Measurements from ENCODE around the gene HADH. TPM values are rescaled to one million over a fixed set of nuclear protein-coding genes. Genes with fewer than 3 reads are reported as not detected.

Gene HADH
- total and polyA plus RNA-seq, 12 donors, result 24.5 to 123 (median 68.8) TPM

DNA sequence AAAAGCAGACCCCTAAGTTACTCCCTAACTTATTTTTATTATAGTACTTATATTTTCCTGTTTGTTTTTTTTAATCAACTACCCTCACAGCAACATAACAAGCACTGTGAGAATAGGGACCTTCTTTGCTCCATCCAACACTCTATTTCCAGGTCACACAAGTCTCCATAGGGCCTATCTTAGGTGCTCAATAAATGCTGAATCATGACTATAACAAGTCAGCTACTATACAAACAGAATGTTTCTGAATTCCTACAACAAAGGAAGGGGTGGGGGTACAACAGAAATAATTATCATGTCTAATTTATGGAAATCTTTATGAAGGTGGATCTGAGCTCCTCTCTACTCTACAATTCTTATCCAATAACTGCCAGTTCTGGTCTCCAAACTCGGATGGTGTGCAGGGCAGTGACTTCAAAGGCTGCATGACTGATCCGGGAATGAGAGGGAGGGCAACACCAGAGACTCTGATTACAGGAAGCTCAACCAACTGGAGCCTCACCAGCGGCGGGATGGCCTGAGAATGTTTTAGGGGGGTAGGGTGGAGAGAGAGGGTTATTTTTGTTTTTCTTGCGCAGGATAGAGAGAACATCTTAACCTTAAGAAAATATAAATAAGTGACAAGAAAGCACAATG lies 71.1 kb downstream of the HADH start:
- TF ChIP-seq POLR2A (IDR thresholded peaks at IDR 0.05), result no peak
- TF ChIP-seq, protein P1, sequence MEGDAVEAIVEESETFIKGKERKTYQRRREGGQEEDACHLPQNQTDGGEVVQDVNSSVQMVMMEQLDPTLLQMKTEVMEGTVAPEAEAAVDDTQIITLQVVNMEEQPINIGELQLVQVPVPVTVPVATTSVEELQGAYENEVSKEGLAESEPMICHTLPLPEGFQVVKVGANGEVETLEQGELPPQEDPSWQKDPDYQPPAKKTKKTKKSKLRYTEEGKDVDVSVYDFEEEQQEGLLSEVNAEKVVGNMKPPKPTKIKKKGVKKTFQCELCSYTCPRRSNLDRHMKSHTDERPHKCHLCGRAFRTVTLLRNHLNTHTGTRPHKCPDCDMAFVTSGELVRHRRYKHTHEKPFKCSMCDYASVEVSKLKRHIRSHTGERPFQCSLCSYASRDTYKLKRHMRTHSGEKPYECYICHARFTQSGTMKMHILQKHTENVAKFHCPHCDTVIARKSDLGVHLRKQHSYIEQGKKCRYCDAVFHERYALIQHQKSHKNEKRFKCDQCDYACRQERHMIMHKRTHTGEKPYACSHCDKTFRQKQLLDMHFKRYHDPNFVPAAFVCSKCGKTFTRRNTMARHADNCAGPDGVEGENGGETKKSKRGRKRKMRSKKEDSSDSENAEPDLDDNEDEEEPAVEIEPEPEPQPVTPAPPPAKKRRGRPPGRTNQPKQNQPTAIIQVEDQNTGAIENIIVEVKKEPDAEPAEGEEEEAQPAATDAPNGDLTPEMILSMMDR (IDR thresholded peaks at IDR 0.05), result no peak
- 61 to 66% (median 61%) methylated on average over 5 of the region's 5 CpGs for WGBS, 4 donors
- Histone ChIP-seq H3K27ac (no peak overlapping the region), H3K4me3 (no peak overlapping the region), H3K36me3 (replicated peaks in 1 of 2) (no peaks in the 10 kb centered on the region), H3K27me3 (no peaks in the 10 kb centered on the region), H3K4me1 (replicated peaks in 1 of 2) (no peaks in the 10 kb centered on the region), H3K9me3 (replicated peaks in 1 of 3) (no peaks in the 10 kb centered on the region)
- no peak for DNase-seq
- intact Hi-C loops (cut with DNase I), result no loop called here

GRCh38 chr4:108068442-108068841 lies 78.8 kb downstream of the HADH start:
- H3K4me1 ChIP-seq (replicated peaks in 1 of 2), result no peaks in the 10 kb centered on the region
- no peak for DNase-seq
- TF ChIP-seq, protein P1 (IDR thresholded peaks at IDR 0.05), result no peak
- TF ChIP-seq POLR2A (IDR thresholded peaks at IDR 0.05), result no peak
- H3K36me3 ChIP-seq (replicated peaks in 1 of 2), result no peaks in the 10 kb centered on the region
- H3K4me3 ChIP-seq, result no peak overlapping the region
- H3K27ac ChIP-seq, result no peak overlapping the region
- H3K27me3 ChIP-seq, result no peaks in the 10 kb centered on the region
- no peaks in the 10 kb centered on the region for H3K9me3 ChIP-seq (replicated peaks in 1 of 3)
- intact Hi-C loops (cut with DNase I), result no loop called here

GRCh38 chr4:108070775-108071174 lies 81.1 kb downstream of the HADH start:
- H3K4me1 ChIP-seq (replicated peaks in 1 of 2), result no peaks in the 10 kb centered on the region
- no peaks in the 10 kb centered on the region for H3K36me3 ChIP-seq (replicated peaks in 1 of 2)
- H3K27me3 ChIP-seq, result no peaks in the 10 kb centered on the region
- intact Hi-C loops (cut with DNase I), result no loop called here
- WGBS, 4 donors, result 83 to 93% (median 90%) methylated on average over 1 of the region's 1 CpG
- TF ChIP-seq, protein P1 (IDR thresholded peaks at IDR 0.05), result no peak
- no peak for TF ChIP-seq POLR2A (IDR thresholded peaks at IDR 0.05)
- H3K27ac ChIP-seq, result no peak overlapping the region
- no peak for DNase-seq
- no peak overlapping the region for H3K4me3 ChIP-seq
- H3K9me3 ChIP-seq (replicated peaks in 1 of 3), result no peaks in the 10 kb centered on the region

- no peak overlapping the region for H3K27ac ChIP-seq
- TF ChIP-seq, protein P1 (IDR thresholded peaks at IDR 0.05), result no peak
- TF ChIP-seq POLR2A (IDR thresholded peaks at IDR 0.05), result no peak
- H3K4me1 ChIP-seq (replicated peaks in 1 of 2), result no peaks in the 10 kb centered on the region
- WGBS, 4 donors, result 59 to 74% (median 65%) methylated on average over 4 of the region's 4 CpGs
- no peak overlapping the region for H3K4me3 ChIP-seq
- H3K36me3 ChIP-seq (replicated peaks in 1 of 2), result no peaks in the 10 kb centered on the region
- intact Hi-C loops (cut with DNase I), result no loop called here
- H3K27me3 ChIP-seq, result no peaks in the 10 kb centered on the region
- H3K9me3 ChIP-seq (replicated peaks in 1 of 3), result no peaks in the 10 kb centered on the region
- DNase-seq, result no peak
Measured at GRCh38 chr4:108072300-108072699, 82.6 kb downstream of the HADH start.

All from adrenal gland (tissue), 12 donors.